PFSK-1 (cell line): ENCODE results near the gene TRAPPC10.

Source experiments
- FOXP2 ChIP-seq: optimal IDR thresholded peaks from 2 replicates; pipeline ENCODE3; 2011; ENCODE audit warnings: borderline replicate concordance, control low read depth, inconsistent platforms; ENCODE audit not compliant: insufficient read depth; ENCODE audit errors: extremely low read length, extremely low read depth
- POLR2AphosphoS5 ChIP-seq: IDR thresholded peaks from 2 replicates; pipeline ENCODE4 v1.6.1; 2012; ENCODE audit warnings: low read depth, mild to moderate bottlenecking, control low read depth, low read length, moderate library complexity
- REST ChIP-seq, 2 experiments: IDR thresholded peaks; 2 replicates each; pipeline versions ENCODE4 v1.6.1 to v1.8.0; 2011 to 2012; ENCODE audit warnings: low read depth in 2 of 2, low read length in 2 of 2, control low read depth in 1 of 2, inconsistent platforms in 1 of 2, mild to moderate bottlenecking in 1 of 2, moderate library complexity in 1 of 2; ENCODE audit not compliant: insufficient read depth in 1 of 2
- SIN3A ChIP-seq: IDR thresholded peaks from 2 replicates; pipeline ENCODE4 v1.6.1; 2012; ENCODE audit warnings: mild to moderate bottlenecking, low read length, moderate library complexity, borderline replicate concordance; ENCODE audit not compliant: insufficient read depth
- TAF1 ChIP-seq: IDR thresholded peaks from 2 replicates; pipeline ENCODE4 v1.6.1; 2012; ENCODE audit warnings: low read length, control low read depth, borderline replicate concordance; ENCODE audit not compliant: insufficient read depth

The TRAPPC10 gene

GRCh38 chr21:44051462-44051941 lies 39.4 kb downstream of the TRAPPC10 start:
- TF ChIP-seq POLR2AphosphoS5 (no peak), REST (IDR thresholded peaks at IDR 0.05; ENCODE audit: insufficient read depth in 1 of 2, low read depth in 2 of 2, low read length in 2 of 2) (no peak), SIN3A (no peak), TAF1 (no peak), FOXP2 (no peak)

- no peak for TF ChIP-seq TAF1
- TF ChIP-seq POLR2AphosphoS5, result no peak
- TF ChIP-seq FOXP2, result no peak
- TF ChIP-seq REST (IDR thresholded peaks at IDR 0.05; ENCODE audit: insufficient read depth in 1 of 2, low read depth in 2 of 2, low read length in 2 of 2), result no peak
- no peak for TF ChIP-seq SIN3A
Observed at GRCh38 chr21:44052071-44052829, 40.1 kb downstream of the TRAPPC10 start.

GRCh38 chr21:44052830-44053226 lies 40.7 kb downstream of the TRAPPC10 start:
- no peak for TF ChIP-seq REST (IDR thresholded peaks at IDR 0.05; ENCODE audit: insufficient read depth in 1 of 2, low read depth in 2 of 2, low read length in 2 of 2)
- TF ChIP-seq TAF1, result no peak
- no peak for TF ChIP-seq FOXP2
- no peak for TF ChIP-seq POLR2AphosphoS5
- TF ChIP-seq SIN3A, result no peak

GRCh38 chr21:44053567-44053966 lies 41.5 kb downstream of the TRAPPC10 start:
- TF ChIP-seq SIN3A (no peak), FOXP2 (no peak), TAF1 (no peak), REST (IDR thresholded peaks at IDR 0.05; ENCODE audit: insufficient read depth in 1 of 2, low read depth in 2 of 2, low read length in 2 of 2) (no peak), POLR2AphosphoS5 (no peak)

- TF ChIP-seq TAF1 (no peak), FOXP2 (no peak), POLR2AphosphoS5 (no peak), SIN3A (no peak), REST (IDR thresholded peaks at IDR 0.05; ENCODE audit: insufficient read depth in 1 of 2, low read depth in 2 of 2, low read length in 2 of 2) (no peak)
Observed at GRCh38 chr21:44054710-44055109, 42.6 kb downstream of the TRAPPC10 start.
